Coronary artery (tissue), 2 donors: Measurements from ENCODE around the gene PIN1.

Source experiments
- DNase-seq: peaks from one replicate; pipeline ENCODE4 v3.0.0-alpha.2; 2017; ENCODE audit warnings: low spot score
- H3K27ac ChIP-seq, 2 donors: fragments of 200-600 bp; sonication (generic); one replicate each; pipeline ENCODE4 v1.5.1; 2016 to 2019
- H3K4me3 ChIP-seq: fragments of 200-600 bp; sonication (generic); 2 replicates; pipeline ENCODE4 v1.5.1; 2016; ENCODE audit warnings: mild to moderate bottlenecking, moderate library complexity
- CTCF ChIP-seq: fragments of 200-600 bp; sonication (generic); IDR thresholded peaks from one replicate; pipeline ENCODE4 v1.5.1; 2019; ENCODE audit warnings: antibody characterized with exemption

Gene PIN1

GRCh38 chr19:9891609-9892373, 56.7 kb downstream of the PIN1 start:
- Histone ChIP-seq H3K4me3 (no peak overlapping the region), H3K27ac (no peak overlapping the region)
- DNase-seq = no peak
- TF ChIP-seq CTCF = no peak
